NCI-H2081 treated with DMSO at 0.1 percent for 48 hours (cell line): ENCODE results near the gene CADPS.

Experiments
- DNase-seq: peaks from one replicate; lab custom pipeline; 2025; lab: John Stamatoyannopoulos, UW

CADPS gene

GRCh38 chr3:62556121-62556815, 318.9 kb downstream of the CADPS start:
- DNase-seq: no peak

- DNase-seq: no peak
These were observed 320.9 kb downstream of the CADPS start for GRCh38 chr3:62554264-62554799.

GRCh38 chr3:62553811-62554210, 321.4 kb downstream of the CADPS start:
- DNase-seq: no peak

GRCh38 chr3:62551556-62551955, 323.7 kb downstream of the CADPS start:
- no peak for DNase-seq

- DNase-seq: no peak
These were observed 324.8 kb downstream of the CADPS start for GRCh38 chr3:62550439-62550838.

GRCh38 chr3:62548528-62549205, 326.5 kb downstream of the CADPS start:
- DNase-seq: no peak

GRCh38 chr3:62546266-62546665, 328.9 kb downstream of the CADPS start:
- DNase-seq: no peak

- DNase-seq: no peak
These were observed 333.0 kb downstream of the CADPS start for GRCh38 chr3:62542185-62542584.

GRCh38 chr3:62539762-62540161, 335.5 kb downstream of the CADPS start:
- DNase-seq: no peak

- DNase-seq: no peak
These were observed 336.4 kb downstream of the CADPS start for GRCh38 chr3:62538691-62539356.

GRCh38 chr3:62534326-62534725, 340.9 kb downstream of the CADPS start:
- DNase-seq: no peak

GRCh38 chr3:62532796-62533195, 342.4 kb downstream of the CADPS start:
- no peak for DNase-seq

- no peak for DNase-seq
These were observed 343.2 kb downstream of the CADPS start for GRCh38 chr3:62531981-62532380.

GRCh38 chr3:62531493-62531892, 343.7 kb downstream of the CADPS start:
- no peak for DNase-seq

- no peak for DNase-seq
These were observed 346.0 kb downstream of the CADPS start for GRCh38 chr3:62529230-62529629.

GRCh38 chr3:62527474-62527873, 347.7 kb downstream of the CADPS start:
- no peak for DNase-seq

- no peak for DNase-seq
These were observed 349.9 kb downstream of the CADPS start for GRCh38 chr3:62525281-62525680.

GRCh38 chr3:62523672-62524071, 351.5 kb downstream of the CADPS start:
- no peak for DNase-seq

GRCh38 chr3:62521464-62522105, 353.6 kb downstream of the CADPS start:
- no peak for DNase-seq

- no peak for DNase-seq
These were observed 371.7 kb downstream of the CADPS start for GRCh38 chr3:62503516-62503915.

- DNase-seq: no peak
These were observed 372.6 kb downstream of the CADPS start for GRCh38 chr3:62502315-62503300.
